OCI-LY3 (cell line): ENCODE measurements around the gene FCGR2B.
"Not testable (repeated sequence)": the region's sequence is repeated elsewhere in the genome, so short reads cannot be mapped to it uniquely, and the experiment has no call there.

Experiments used
- EZH2phosphoT487 ChIP-seq: fragments of 200-600 bp; shearing (Covaris generic); IDR thresholded peaks from 2 replicates; pipeline ENCODE4 v1.6.1; 2018; ENCODE audit warnings: antibody characterized with exemption, mixed run types, low read depth
- TF ChIP-seq, protein P1 (sequence below): fragments of 200-600, 300-600 bp; sonication (generic); IDR thresholded peaks from 2 replicates; pipeline ENCODE4 v1.5.1; 2014; ENCODE audit warnings: antibody characterized with exemption, low read length, low read depth

DNA sequence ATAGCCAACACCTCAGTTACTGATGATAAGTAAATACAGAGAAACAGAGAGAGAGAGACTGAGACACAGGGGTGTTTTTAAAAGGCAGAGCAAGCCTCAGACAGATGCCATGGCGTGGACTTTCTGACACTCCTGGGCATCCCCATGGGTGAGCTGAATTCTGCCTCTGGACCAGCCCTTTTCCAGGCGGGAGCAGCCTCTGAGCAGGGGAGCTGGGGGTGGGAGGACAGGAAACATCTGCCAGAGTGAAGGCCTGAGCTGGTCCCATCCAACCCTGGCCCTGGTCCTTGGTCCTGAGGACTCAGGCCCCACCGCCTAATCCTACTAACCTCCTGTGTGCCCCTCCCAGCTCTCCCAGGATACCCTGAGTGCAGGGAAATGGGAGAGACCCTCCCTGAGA is 12.0 kb downstream of the FCGR2B start:
- TF ChIP-seq, protein P1, sequence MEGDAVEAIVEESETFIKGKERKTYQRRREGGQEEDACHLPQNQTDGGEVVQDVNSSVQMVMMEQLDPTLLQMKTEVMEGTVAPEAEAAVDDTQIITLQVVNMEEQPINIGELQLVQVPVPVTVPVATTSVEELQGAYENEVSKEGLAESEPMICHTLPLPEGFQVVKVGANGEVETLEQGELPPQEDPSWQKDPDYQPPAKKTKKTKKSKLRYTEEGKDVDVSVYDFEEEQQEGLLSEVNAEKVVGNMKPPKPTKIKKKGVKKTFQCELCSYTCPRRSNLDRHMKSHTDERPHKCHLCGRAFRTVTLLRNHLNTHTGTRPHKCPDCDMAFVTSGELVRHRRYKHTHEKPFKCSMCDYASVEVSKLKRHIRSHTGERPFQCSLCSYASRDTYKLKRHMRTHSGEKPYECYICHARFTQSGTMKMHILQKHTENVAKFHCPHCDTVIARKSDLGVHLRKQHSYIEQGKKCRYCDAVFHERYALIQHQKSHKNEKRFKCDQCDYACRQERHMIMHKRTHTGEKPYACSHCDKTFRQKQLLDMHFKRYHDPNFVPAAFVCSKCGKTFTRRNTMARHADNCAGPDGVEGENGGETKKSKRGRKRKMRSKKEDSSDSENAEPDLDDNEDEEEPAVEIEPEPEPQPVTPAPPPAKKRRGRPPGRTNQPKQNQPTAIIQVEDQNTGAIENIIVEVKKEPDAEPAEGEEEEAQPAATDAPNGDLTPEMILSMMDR: not testable (repeated sequence)
- TF ChIP-seq EZH2phosphoT487: not testable (repeated sequence)
